GM12878 (cell line): ENCODE results near the gene PRKAB1. TPM values are rescaled to one million over a fixed set of nuclear protein-coding genes. Genes with fewer than 3 reads are reported as not detected.

Source experiments
- EGR1 ChIP-seq, 2 experiments: IDR thresholded peaks; 1 replicate in 1 of 2; 2 replicates in 1 of 2; pipeline ENCODE4 v1.6.1; 2011 to 2012; ENCODE audit warnings: low read depth in 2 of 2, low read length in 2 of 2, borderline replicate concordance in 1 of 2, mild to moderate bottlenecking in 1 of 2, moderate library complexity in 1 of 2
- NFYA ChIP-seq: IDR thresholded peaks from 2 replicates; pipeline ENCODE4 v1.6.1; 2011; ENCODE audit warnings: low read depth, mild to moderate bottlenecking, low read length, improper control_type of control experiment, borderline replicate concordance
- PAX8 ChIP-seq: fragments of 450-650 bp; IDR thresholded peaks from 2 replicates; pipeline ENCODE4 v1.6.1; 2017; ENCODE audit warnings: mild to moderate bottlenecking, moderate library complexity
- polyA plus RNA-seq, 11 experiments: library from polyadenylated mRNA; depleted of rRNA in 4 of 11; unstranded in 6 of 11; stranded (reverse) in 5 of 11; fragments of >200 nt; fragmentation: Nextera tagmentation in 4 of 11; fragmentation: Illumina TruSeq in 1 of 11; extraction: Ambion mirVana in 4 of 11; extraction: Trizol in 1 of 11; gene quantifications; 1 replicate in 1 of 11; 2 replicates in 10 of 11; pipeline versions ENCODE4 v1.2.1 to v1.2.3, GENCODE V29; 2011 to 2016; ENCODE audit warnings: inconsistent platforms in 2 of 11, missing spikeins in 2 of 11, low read depth in 1 of 11
- total RNA-seq, 4 experiments: library from RNA; depleted of rRNA in 3 of 4; stranded (reverse); fragments of >200 nt in 3 of 4; fragmentation: Illumina TruSeq in 1 of 4; extraction: Trizol in 1 of 4; gene quantifications; 2 replicates each; pipeline versions ENCODE4 v1.2.1 to v1.2.3, GENCODE V29; 2013 to 2021
- TF ChIP-seq, protein P1 (sequence below): IDR thresholded peaks from 2 replicates; pipeline ENCODE4 v1.6.1; 2012; ENCODE audit warnings: improper control_type of control experiment, low read depth, low read length; ENCODE audit not compliant: insufficient replicate concordance
- TF ChIP-seq, protein P2 (sequence below): fragments of 450-650 bp; formaldehyde crosslinking; IDR thresholded peaks from 2 replicates; pipeline ENCODE4 v1.5.0; 2022; ENCODE audit warnings: mild to moderate bottlenecking, missing genetic modification characterization
- TF ChIP-seq, protein P3 (sequence below): fragments of 450-650 bp; IDR thresholded peaks from 2 replicates; pipeline ENCODE4 v1.6.1; 2016; ENCODE audit warnings: mild to moderate bottlenecking, moderate library complexity, borderline replicate concordance

PRKAB1 gene
- total and polyA plus RNA-seq, 10 of the 15 experiments (the other 5 are each of a cell fraction or from before 2014, with no cell fraction given), result 24.6 to 85.0 (median 50.6) TPM

DNA sequence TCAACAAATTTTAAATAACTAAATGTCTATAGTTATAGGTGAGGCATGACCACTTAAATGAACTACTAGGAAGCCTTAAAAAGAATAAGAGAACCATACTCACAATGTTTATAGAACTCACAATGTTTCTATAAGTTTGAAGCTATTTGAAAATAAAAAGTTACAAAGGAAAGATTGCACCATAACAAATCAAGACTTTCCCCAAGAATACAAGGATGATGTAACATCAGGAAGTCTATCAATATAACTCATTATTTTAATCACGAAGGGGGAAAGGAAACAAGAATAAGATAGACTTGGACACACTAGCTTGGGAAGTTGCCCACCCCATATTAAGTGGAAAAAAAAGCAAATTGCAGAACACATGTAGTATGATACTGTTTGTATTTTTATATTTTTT, 47.4 kb upstream of the PRKAB1 start (continued):
- TF ChIP-seq, protein P1, sequence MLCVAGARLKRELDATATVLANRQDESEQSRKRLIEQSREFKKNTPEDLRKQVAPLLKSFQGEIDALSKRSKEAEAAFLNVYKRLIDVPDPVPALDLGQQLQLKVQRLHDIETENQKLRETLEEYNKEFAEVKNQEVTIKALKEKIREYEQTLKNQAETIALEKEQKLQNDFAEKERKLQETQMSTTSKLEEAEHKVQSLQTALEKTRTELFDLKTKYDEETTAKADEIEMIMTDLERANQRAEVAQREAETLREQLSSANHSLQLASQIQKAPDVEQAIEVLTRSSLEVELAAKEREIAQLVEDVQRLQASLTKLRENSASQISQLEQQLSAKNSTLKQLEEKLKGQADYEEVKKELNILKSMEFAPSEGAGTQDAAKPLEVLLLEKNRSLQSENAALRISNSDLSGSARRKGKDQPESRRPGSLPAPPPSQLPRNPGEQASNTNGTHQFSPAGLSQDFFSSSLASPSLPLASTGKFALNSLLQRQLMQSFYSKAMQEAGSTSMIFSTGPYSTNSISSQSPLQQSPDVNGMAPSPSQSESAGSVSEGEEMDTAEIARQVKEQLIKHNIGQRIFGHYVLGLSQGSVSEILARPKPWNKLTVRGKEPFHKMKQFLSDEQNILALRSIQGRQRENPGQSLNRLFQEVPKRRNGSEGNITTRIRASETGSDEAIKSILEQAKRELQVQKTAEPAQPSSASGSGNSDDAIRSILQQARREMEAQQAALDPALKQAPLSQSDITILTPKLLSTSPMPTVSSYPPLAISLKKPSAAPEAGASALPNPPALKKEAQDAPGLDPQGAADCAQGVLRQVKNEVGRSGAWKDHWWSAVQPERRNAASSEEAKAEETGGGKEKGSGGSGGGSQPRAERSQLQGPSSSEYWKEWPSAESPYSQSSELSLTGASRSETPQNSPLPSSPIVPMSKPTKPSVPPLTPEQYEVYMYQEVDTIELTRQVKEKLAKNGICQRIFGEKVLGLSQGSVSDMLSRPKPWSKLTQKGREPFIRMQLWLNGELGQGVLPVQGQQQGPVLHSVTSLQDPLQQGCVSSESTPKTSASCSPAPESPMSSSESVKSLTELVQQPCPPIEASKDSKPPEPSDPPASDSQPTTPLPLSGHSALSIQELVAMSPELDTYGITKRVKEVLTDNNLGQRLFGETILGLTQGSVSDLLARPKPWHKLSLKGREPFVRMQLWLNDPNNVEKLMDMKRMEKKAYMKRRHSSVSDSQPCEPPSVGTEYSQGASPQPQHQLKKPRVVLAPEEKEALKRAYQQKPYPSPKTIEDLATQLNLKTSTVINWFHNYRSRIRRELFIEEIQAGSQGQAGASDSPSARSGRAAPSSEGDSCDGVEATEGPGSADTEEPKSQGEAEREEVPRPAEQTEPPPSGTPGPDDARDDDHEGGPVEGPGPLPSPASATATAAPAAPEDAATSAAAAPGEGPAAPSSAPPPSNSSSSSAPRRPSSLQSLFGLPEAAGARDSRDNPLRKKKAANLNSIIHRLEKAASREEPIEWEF, result no peak
- no peak for TF ChIP-seq NFYA
- TF ChIP-seq, protein P2, sequence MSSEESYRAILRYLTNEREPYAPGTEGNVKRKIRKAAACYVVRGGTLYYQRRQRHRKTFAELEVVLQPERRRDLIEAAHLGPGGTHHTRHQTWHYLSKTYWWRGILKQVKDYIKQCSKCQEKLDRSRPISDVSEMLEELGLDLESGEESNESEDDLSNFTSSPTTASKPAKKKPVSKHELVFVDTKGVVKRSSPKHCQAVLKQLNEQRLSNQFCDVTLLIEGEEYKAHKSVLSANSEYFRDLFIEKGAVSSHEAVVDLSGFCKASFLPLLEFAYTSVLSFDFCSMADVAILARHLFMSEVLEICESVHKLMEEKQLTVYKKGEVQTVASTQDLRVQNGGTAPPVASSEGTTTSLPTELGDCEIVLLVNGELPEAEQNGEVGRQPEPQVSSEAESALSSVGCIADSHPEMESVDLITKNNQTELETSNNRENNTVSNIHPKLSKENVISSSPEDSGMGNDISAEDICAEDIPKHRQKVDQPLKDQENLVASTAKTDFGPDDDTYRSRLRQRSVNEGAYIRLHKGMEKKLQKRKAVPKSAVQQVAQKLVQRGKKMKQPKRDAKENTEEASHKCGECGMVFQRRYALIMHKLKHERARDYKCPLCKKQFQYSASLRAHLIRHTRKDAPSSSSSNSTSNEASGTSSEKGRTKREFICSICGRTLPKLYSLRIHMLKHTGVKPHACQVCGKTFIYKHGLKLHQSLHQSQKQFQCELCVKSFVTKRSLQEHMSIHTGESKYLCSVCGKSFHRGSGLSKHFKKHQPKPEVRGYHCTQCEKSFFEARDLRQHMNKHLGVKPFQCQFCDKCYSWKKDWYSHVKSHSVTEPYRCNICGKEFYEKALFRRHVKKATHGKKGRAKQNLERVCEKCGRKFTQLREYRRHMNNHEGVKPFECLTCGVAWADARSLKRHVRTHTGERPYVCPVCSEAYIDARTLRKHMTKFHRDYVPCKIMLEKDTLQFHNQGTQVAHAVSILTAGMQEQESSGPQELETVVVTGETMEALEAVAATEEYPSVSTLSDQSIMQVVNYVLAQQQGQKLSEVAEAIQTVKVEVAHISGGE (CRISPR knock-in tag), result no peak
- TF ChIP-seq EGR1 (IDR thresholded peaks at IDR 0.05; ENCODE audit: borderline replicate concordance in 1 of 2, low read depth in 2 of 2, low read length in 2 of 2), result no peak
- TF ChIP-seq, protein P3, sequence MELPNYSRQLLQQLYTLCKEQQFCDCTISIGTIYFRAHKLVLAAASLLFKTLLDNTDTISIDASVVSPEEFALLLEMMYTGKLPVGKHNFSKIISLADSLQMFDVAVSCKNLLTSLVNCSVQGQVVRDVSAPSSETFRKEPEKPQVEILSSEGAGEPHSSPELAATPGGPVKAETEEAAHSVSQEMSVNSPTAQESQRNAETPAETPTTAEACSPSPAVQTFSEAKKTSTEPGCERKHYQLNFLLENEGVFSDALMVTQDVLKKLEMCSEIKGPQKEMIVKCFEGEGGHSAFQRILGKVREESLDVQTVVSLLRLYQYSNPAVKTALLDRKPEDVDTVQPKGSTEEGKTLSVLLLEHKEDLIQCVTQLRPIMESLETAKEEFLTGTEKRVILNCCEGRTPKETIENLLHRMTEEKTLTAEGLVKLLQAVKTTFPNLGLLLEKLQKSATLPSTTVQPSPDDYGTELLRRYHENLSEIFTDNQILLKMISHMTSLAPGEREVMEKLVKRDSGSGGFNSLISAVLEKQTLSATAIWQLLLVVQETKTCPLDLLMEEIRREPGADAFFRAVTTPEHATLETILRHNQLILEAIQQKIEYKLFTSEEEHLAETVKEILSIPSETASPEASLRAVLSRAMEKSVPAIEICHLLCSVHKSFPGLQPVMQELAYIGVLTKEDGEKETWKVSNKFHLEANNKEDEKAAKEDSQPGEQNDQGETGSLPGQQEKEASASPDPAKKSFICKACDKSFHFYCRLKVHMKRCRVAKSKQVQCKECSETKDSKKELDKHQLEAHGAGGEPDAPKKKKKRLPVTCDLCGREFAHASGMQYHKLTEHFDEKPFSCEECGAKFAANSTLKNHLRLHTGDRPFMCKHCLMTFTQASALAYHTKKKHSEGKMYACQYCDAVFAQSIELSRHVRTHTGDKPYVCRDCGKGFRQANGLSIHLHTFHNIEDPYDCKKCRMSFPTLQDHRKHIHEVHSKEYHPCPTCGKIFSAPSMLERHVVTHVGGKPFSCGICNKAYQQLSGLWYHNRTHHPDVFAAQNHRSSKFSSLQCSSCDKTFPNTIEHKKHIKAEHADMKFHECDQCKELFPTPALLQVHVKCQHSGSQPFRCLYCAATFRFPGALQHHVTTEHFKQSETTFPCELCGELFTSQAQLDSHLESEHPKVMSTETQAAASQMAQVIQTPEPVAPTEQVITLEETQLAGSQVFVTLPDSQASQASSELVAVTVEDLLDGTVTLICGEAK, result no peak
- no peak for TF ChIP-seq PAX8
- TF ChIP-seq, all 136 proteins: peak for 0
